Measurements from ENCODE around the gene TFDP2.
"Not testable (repeated sequence)": the region's sequence is repeated elsewhere in the genome, so short reads cannot be mapped to it uniquely, and the experiment has no call there.

Gene TFDP2

GRCh38 chr3:142013326-142013980 lies 135.9 kb downstream of the TFDP2 start:
- DNase-seq = no peak

- DNase-seq = no peak
Observed at GRCh38 chr3:142009029-142009428, 140.3 kb downstream of the TFDP2 start.

GRCh38 chr3:142007710-142008399 lies 141.5 kb downstream of the TFDP2 start:
- no peak for DNase-seq

DNA sequence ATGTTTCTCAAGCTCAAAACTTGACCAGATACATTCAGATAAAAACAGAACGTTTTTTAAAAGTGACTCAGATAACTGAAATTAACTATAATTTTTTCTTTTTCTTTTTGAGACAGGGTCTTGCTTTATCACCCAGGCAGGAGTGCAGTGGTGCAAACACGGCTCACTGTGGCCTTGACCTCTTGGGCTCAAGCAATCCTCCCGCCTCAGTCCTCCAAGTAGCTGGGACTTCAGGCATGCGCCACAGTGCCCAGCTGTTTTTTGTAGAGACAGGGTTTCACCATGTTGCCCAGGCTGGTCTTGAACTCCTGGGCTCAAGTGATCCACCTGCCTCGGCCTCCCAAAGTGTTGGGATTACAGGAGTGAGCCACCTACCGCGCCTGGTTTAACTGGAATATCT lies 144.4 kb downstream of the TFDP2 start:
- DNase-seq = not testable (repeated sequence)

DNA sequence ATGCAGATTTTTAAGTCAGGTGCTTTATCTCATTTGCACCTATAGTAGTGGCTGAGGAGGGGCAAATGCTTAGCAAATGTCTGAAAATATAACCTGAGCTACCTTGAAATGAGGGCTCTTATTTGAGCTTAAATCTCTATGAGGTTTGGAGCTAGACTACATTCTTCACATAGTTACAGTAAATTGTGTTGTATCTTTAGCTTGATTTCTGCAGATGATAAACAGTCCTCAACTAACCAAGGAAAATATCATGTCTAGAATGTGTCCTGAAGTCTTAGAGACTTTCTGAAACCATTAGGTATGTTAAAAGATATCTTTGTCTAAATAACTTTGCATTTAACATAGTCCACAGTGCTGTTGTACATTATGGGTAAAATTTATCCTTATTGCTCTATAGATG lies 145.3 kb downstream of the TFDP2 start:
- no peak for DNase-seq

- no peak for DNase-seq
Observed at GRCh38 chr3:142003291-142003690, 146.1 kb downstream of the TFDP2 start.

GRCh38 chr3:142000325-142000870 lies 148.9 kb downstream of the TFDP2 start:
- no peak for DNase-seq

DNA sequence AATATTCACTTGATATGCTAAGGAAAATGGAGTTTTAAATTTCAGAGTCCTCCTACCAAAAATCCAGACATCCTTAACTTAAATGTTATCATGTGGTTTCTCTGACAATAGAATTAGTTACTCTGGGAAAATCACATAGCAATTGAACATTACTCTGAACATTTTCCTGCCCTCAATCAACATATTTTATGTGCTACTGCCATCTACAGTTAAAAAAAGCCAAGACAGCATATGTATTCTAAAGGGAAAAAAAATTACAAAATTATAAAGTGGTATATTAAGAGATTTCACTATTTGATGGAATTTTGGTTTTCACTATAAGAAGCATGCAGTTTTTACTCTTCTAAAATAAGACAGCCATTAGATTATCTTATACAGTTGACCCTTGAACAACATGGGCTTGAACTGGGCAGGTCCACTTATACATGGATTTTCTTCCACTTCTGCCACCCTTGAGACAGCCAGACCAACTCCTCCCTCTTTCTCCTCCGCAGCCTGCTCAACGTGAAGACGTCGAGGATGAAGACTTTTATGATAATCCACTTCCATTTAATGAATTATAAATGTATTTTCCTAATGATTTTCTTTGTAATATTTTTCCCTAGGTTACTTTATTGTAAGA lies 150.6 kb downstream of the TFDP2 start:
- peak; percentile 11 for DNase-seq

DNA sequence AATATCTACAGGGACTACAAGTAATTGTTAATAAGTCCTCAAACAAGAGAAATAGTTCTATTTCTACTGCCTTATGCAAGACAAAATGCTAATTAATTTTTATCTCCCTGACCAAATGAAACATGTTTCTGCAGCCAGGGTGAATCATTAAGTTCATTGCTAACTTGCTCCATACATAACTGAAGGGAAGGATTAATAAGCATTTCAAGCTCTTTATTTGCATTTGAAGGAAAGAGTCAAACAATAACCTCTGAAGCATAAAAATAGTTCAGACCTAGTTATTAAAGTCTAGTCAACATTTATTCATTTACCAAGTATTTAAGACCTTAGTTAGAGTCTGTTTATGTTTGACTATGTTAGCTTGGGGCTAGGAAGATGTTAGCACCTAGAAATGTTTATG lies 152.9 kb downstream of the TFDP2 start:
- no peak for DNase-seq

GRCh38 chr3:141994856-141995255 lies 154.5 kb downstream of the TFDP2 start:
- DNase-seq = no peak

DNA sequence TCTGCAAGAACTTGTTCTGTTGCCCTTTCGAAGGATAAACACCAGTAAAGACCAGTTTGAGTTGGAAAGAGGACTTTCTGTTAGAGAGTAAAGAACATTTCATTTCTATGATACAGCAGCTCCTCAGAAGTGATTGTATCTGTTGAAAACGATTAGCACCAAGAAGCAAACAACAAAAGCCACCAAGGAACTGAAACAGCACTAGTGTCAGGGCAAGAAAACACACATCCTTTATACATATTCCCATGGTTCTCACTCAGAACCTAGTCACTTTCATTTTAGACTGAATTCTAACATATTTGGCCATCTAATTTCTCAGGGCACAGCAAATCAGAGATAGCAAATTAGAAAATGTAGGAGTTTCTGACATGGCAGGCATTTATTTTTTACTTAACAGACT lies 156.8 kb downstream of the TFDP2 start:
- DNase-seq = no peak

DNA sequence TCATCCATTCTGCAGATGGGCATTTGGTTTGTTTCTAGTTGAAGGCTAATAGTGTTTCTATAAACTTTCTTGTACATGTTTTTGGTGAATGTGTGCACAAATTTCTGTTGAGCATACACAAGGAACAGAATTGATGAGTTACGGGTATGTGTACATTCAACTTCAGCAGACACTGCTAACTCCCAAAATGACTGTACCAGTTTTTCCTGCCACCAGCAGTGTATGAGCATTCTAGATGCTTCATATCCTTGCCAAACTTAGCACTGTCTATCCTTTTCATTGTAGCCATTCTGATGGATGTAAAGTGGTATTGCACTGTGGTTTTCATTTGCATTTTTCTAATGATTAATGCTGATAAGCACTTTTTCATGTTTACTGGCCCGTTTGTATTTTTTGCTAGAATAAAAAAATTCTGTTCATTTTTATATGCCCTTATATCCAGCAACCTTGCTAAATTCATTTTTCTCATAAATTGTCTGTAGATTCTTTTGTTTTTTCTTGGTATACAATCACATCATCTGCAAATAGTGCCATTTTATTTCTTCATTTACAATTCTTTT lies 162.7 kb downstream of the TFDP2 start:
- DNase-seq = no peak

DNA sequence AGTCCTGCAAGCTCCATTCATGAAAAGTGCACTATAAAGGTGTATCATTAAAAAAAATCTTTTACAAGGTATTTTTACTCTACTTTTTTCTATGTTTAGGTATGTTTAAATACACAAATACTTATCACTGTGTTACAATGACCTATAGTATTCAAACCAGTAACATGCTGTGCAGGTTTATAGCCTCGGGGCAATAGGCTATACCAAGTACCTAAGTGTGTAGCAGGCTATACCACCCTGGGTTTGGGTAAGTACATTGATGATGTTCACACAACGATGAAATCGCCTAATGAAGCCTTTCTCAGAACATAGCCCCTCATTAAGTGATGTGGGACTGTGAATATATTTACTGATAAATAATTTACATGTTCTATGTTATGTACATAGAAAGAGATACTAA lies 168.3 kb downstream of the TFDP2 start:
- DNase-seq = no peak

DNA sequence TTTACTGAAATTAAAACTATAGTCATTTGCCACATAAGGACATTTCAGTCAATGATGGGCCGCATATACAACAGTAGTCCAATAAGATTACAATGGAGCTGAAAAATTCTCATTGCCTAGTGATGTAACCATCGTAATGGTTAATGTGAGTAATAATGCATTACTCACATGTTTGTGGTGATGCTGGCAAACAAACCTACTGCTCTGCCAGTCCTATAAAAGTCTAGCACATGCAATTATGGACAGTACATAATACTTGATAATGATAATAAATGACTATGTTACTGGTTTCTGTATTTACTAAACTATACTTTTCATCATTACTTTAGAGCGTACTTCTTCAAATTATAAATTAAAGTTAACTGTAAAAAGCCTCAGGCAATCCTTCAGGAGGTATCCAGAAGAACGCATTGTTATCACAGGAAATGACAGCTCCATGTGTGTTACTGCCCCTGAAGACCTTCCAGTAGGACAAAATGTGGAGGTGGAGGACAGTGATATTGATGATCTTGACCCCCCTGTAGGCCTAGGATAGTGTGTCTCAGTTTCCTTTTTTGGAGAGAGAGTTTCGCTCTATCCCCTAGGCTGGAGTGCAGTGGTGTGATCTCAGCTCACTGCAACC lies 170.2 kb downstream of the TFDP2 start:
- DNase-seq = no peak

DNA sequence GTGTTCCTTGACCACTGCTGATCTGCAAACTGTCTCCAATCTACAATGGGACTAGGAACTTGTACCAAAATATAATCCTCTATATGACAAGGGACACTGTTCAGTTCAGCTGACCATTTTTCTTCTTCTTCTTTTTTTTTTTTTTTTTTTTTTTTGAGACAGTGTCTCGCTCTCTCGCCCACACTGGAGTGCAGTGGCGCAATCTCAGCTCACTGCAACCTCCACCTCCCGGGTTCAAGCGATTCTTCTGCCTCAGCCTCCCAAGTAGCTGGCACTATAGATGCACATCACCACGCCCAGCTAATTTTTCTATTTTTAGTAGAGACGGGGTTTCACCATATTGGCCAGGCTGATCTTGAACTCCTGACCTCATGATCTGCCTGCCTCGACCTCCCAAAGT lies 174.6 kb downstream of the TFDP2 start:
- DNase-seq = not testable (repeated sequence)

- DNase-seq = no peak
Observed at GRCh38 chr3:141972399-141972798, 176.9 kb downstream of the TFDP2 start.

DNA sequence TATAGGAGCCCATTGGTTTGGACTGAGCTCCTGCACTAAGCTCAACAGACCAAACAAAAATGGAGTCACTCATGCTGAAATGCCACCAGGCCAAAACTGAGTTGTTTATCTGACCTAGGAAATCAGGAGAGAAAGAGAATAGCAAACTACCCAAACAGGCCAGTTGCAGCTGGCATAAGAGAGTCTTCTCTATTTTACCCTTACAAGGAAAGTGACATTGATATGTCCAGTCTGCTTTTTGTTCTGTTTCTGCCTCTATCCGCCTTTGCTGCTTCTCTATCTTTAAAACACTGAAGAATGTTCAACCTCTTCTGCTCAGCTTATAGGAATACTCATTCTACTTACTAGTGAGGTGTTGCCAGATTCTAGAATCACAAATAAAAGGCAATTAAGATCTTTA lies 177.8 kb downstream of the TFDP2 start:
- no peak for DNase-seq

DNA sequence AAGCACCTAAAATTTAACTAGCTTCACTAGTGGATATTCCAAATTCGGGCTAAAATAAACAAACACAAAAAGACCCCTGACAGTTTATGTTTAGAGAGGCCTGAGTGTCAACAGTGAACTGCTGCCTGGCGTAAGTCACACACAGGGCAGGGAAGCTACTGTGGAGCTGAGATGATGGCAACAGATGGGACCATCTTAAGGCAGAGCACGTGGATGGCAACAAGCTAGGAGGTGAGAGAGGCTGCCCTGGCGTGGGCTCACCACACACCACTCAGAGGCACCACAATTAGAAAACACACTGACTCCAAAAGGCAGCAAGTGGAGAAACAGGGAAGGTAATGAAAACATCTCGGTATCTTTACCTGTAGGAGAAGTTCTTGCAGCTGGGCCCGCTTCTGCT lies 179.6 kb downstream of the TFDP2 start:
- no peak for DNase-seq

DNA sequence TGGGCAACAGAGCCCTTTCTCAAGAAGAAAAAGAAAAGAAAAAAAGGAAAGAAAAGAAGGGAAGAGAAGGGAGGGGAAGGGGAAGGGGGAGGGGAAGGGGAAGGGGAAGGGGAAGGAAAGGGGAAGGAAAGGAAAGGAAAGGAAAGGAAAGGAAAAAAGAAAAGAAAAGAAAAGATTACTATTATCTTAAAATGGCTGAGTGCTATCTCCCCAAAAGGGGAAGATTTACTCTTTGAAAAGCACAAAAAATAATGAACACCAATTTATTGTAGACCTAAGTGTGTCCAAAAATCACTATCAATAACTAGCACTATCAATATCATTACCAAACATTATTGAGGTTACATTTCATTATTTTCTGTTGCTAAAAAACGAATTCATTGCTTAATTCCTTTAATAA lies 183.9 kb downstream of the TFDP2 start:
- no peak for DNase-seq

DNA sequence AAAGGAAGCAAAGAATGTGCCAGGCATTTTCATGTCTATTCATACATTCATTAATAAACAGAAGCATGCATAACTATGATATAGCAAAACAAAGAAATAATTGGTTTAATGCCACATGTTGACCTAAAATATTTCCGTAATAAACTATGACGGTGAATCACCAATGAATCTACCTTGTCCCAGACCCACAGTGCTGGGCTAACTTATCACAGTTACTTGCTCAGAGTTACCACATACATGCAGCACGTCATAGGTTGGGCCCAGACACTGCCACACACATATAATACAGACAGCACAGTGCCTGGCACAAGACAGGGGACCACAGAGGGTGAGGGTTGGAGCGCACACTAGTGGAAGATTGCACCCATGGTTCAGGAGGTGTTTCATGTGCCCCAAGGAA lies 186.0 kb downstream of the TFDP2 start:
- DNase-seq = no peak

DNA sequence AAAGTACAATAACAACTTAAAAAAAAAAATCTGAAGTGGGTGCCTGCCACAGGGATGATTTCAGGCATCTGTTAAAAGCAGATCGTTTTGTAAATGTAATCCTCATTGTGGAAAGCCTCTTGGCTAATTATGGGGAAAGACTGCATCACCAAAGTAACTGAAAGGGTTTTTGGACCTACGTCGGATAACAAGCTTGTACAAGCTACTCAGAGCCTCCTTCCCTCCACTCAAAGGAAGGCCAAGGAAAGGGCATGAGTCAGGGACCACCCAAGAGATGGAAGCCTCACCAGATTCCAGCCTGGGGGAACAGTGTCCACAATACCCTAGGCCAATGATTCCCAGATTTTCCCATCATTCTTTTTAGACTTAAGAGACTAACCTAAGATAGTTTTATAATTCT lies 188.6 kb downstream of the TFDP2 start:
- no peak for DNase-seq

DNA sequence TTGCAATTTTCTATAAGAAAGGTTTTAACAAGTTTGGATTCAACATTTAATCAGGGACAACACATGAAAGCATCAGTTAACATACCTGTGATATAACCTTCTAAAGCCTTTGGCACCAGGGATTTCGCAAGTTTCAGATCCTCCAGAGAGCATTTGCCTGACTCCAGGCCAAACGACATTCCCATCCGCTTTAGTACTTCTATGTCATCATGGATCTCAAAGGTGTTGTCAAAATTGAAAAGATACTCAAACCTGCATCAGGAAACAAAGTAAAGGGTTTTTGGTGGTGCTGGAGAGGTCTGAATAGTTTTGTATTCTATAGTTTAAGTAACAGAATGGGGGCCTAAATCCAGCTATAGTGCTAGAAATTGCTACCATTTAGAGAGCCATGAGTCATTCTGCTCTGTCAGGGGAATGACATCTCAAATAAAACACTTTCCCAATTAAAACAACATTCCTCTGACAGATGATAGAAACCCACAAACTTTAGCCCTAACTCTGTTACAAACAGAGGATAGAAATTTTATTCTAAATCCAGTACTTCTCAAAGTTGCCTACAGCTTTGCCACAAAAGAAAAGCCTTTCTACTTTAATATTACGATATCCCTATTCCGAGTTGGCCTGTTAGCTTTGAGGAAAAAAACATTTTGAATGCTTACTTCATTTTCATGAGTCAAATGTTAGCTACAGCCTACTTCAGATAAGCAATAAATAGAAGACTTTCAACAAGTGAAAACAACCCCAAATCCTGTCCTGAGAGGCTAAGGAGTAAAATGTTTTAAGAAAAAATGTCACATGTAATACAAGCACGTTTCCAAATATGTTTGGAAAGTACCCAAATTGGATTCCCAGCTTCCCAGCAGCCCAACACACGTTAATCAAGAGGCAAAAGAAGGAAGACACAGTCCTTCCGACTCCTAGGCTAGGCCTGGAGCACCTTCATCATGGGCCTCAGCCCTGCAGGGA lies 189.5 kb downstream of the TFDP2 start:
- DNase-seq = no peak
